GM12878 (cell line): ENCODE measurements around the gene KRR1.

Experiments
- CTCF ChIP-seq, 3 experiments: IDR thresholded peaks in 2 of 3; conservative IDR thresholded peaks in 1 of 3; 2 replicates each; pipeline ENCODE4 v1.5.1; 2011; ENCODE audit warnings: low read depth in 3 of 3, low read length in 3 of 3, mild to moderate bottlenecking in 3 of 3, control low read depth in 2 of 3, moderate library complexity in 2 of 3, inconsistent platforms in 1 of 3, mixed read lengths in 1 of 3; ENCODE audit not compliant: control insufficient read depth in 2 of 3, insufficient read depth in 1 of 3; ENCODE audit errors: extremely low read depth in 1 of 3
- EGR1 ChIP-seq, 2 experiments: IDR thresholded peaks; 1 replicate in 1 of 2; 2 replicates in 1 of 2; pipeline ENCODE4 v1.6.1; 2011 to 2012; ENCODE audit warnings: low read depth in 2 of 2, low read length in 2 of 2, borderline replicate concordance in 1 of 2, mild to moderate bottlenecking in 1 of 2, moderate library complexity in 1 of 2
- EP300 ChIP-seq, 2 experiments: fragments of 150-350 bp in 1 of 2; IDR thresholded peaks; 2 replicates each; pipeline ENCODE4 v1.6.1; 2011 to 2012; ENCODE audit warnings: low read depth in 2 of 2, low read length in 2 of 2, borderline replicate concordance in 1 of 2, improper control_type of control experiment in 1 of 2, inconsistent platforms in 1 of 2; ENCODE audit not compliant: control insufficient read depth in 1 of 2
- JUNB ChIP-seq: IDR thresholded peaks from 2 replicates; pipeline ENCODE4 v1.6.1; 2016; ENCODE audit warnings: antibody characterized with exemption, mild to moderate bottlenecking
- POLR2AphosphoS5 ChIP-seq: IDR thresholded peaks from 2 replicates; pipeline ENCODE4 v1.6.1; 2011; ENCODE audit warnings: mild to moderate bottlenecking, low read length, inconsistent platforms
- RAD21 ChIP-seq: IDR thresholded peaks from 2 replicates; pipeline ENCODE4 v1.6.1; 2011; ENCODE audit warnings: mild to moderate bottlenecking, low read depth, low read length, moderate library complexity; ENCODE audit not compliant: insufficient read depth
- RB1 ChIP-seq: fragments of 450-650 bp; formaldehyde crosslinking; IDR thresholded peaks from 2 replicates; pipeline ENCODE4 v1.6.1; 2017; ENCODE audit warnings: mild to moderate bottlenecking, borderline replicate concordance
- REST ChIP-seq: IDR thresholded peaks from 2 replicates; pipeline ENCODE4 v1.6.1; 2012; ENCODE audit warnings: mild to moderate bottlenecking, low read depth, low read length
- SIN3A ChIP-seq: IDR thresholded peaks from 2 replicates; pipeline ENCODE4 v1.6.1; 2012; ENCODE audit warnings: low read depth, low read length, improper control_type of control experiment
- SRF ChIP-seq, 2 experiments: IDR thresholded peaks; 2 replicates each; pipeline ENCODE4 v1.6.1; 2011; ENCODE audit warnings: low read depth in 2 of 2, low read length in 2 of 2, mild to moderate bottlenecking in 1 of 2, moderate library complexity in 1 of 2
- STAT3 ChIP-seq: IDR thresholded peaks from 2 replicates; pipeline ENCODE4 v1.6.1; 2011; ENCODE audit warnings: low read depth, low read length, improper control_type of control experiment
- USF1 ChIP-seq: IDR thresholded peaks from 2 replicates; pipeline ENCODE4 v1.6.1; 2011; ENCODE audit warnings: borderline replicate concordance, low read depth, mild to moderate bottlenecking, moderate library complexity, mixed read lengths, low read length; ENCODE audit not compliant: insufficient read depth; ENCODE audit errors: extremely low read length
- ZBTB4 ChIP-seq: fragments of 450-650 bp; formaldehyde crosslinking; IDR thresholded peaks from 2 replicates; pipeline ENCODE4 v1.4.0; 2022; ENCODE audit warnings: mild to moderate bottlenecking, moderate library complexity
- ZNF274 ChIP-seq: IDR thresholded peaks from one replicate; pipeline ENCODE4 v1.8.0; 2011; ENCODE audit not compliant: insufficient read length, insufficient read depth

GRCh38 chr12:75554556-75554880, 43.1 kb upstream of the KRR1 start:
- TF ChIP-seq ZNF274 = no peak
- TF ChIP-seq SRF (IDR thresholded peaks at IDR 0.05; ENCODE audit: low read depth in 2 of 2, low read length in 2 of 2) = no peak
- TF ChIP-seq EP300 (IDR thresholded peaks at IDR 0.05; ENCODE audit: borderline replicate concordance in 1 of 2, control insufficient read depth in 1 of 2, low read depth in 2 of 2, low read length in 2 of 2) = no peak
- no peak for TF ChIP-seq CTCF (IDR thresholded peaks at IDR 0.05 in 2 of 3, conservative IDR thresholded peaks at IDR 0.05 in 1 of 3; ENCODE audit: control insufficient read depth in 2 of 3, extremely low read depth in 1 of 3, insufficient read depth in 1 of 3, low read depth in 3 of 3, low read length in 3 of 3)
- TF ChIP-seq SIN3A = no peak
- TF ChIP-seq POLR2AphosphoS5 = no peak
- TF ChIP-seq USF1 = no peak
- TF ChIP-seq STAT3 = no peak
- no peak for TF ChIP-seq REST
- no peak for TF ChIP-seq JUNB
- no peak for TF ChIP-seq ZBTB4 (CRISPR knock-in tag)
- TF ChIP-seq RB1 = no peak
- TF ChIP-seq RAD21 = no peak
- no peak for TF ChIP-seq EGR1 (IDR thresholded peaks at IDR 0.05; ENCODE audit: borderline replicate concordance in 1 of 2, low read depth in 2 of 2, low read length in 2 of 2)
